Muscle layer of colon (tissue), 2 donors: ENCODE data around the gene IFT57.

Experiments used
- H3K27ac ChIP-seq: one replicate; pipeline ENCODE4 v1.7.0; 2013; ENCODE audit warnings: low read depth, mild to moderate bottlenecking, low read length, moderate library complexity
- H3K27me3 ChIP-seq, 2 donors: one replicate each; pipeline ENCODE4 v1.7.0; 2013; ENCODE audit warnings: low read length in 2 of 2, mild to moderate bottlenecking in 2 of 2; ENCODE audit not compliant: insufficient read depth in 2 of 2, control insufficient read depth in 1 of 2
- H3K36me3 ChIP-seq: one replicate; pipeline ENCODE4 v1.7.0; 2013; ENCODE audit warnings: mild to moderate bottlenecking, low read length; ENCODE audit not compliant: insufficient read depth
- H3K4me1 ChIP-seq: one replicate; pipeline ENCODE4 v1.7.0; 2013; ENCODE audit warnings: mild to moderate bottlenecking, low read length; ENCODE audit not compliant: insufficient read depth
- H3K4me3 ChIP-seq, 2 donors: one replicate each; pipeline ENCODE4 v1.7.0; 2013; ENCODE audit warnings: low read length in 2 of 2, low read depth in 1 of 2, mild to moderate bottlenecking in 1 of 2, moderate library complexity in 1 of 2
- H3K9ac ChIP-seq: one replicate; pipeline ENCODE4 v1.7.0; 2013; ENCODE audit warnings: low read length
- H3K9me3 ChIP-seq: one replicate; pipeline ENCODE4 v1.7.0; 2013; ENCODE audit warnings: mild to moderate bottlenecking, low read length
- donor health status: abdominal sarcoma.
- donor health status: Adenocarcinoma of cecum.

IFT57 gene

GRCh38 chr3:108241146-108241545 is 18.9 kb upstream of the IFT57 start:
- H3K4me1 ChIP-seq: no peaks in the 10 kb centered on the region

GRCh38 chr3:108239082-108239481 is 16.9 kb upstream of the IFT57 start:
- no peak overlapping the region for H3K27ac ChIP-seq
- H3K4me3 ChIP-seq: no peak overlapping the region
- no peaks in the 10 kb centered on the region for H3K27me3 ChIP-seq
- no peaks in the 10 kb centered on the region for H3K4me1 ChIP-seq
- no peaks in the 10 kb centered on the region for H3K36me3 ChIP-seq
- no peaks in the 10 kb centered on the region for H3K9me3 ChIP-seq
- H3K9ac ChIP-seq: no peak overlapping the region

More at GRCh38 chr3:108241146-108241545, 18.9 kb upstream of the IFT57 start:
- H3K27me3 ChIP-seq: no peaks in the 10 kb centered on the region
- no peak overlapping the region for H3K9ac ChIP-seq
- H3K27ac ChIP-seq: no peak overlapping the region
- no peaks in the 10 kb centered on the region for H3K36me3 ChIP-seq
- no peak overlapping the region for H3K4me3 ChIP-seq
- H3K9me3 ChIP-seq: no peaks in the 10 kb centered on the region

GRCh38 chr3:108235290-108235689 is 13.1 kb upstream of the IFT57 start:
- H3K4me3 ChIP-seq: no peak overlapping the region
- no peaks in the 10 kb centered on the region for H3K36me3 ChIP-seq
- H3K4me1 ChIP-seq: no peaks in the 10 kb centered on the region
- H3K27me3 ChIP-seq: no peaks in the 10 kb centered on the region
- H3K9ac ChIP-seq: no peak overlapping the region
- H3K9me3 ChIP-seq: no peaks in the 10 kb centered on the region
- no peak overlapping the region for H3K27ac ChIP-seq

GRCh38 chr3:108234387-108234957 is 12.2 kb upstream of the IFT57 start:
- Histone ChIP-seq H3K27ac (no peak overlapping the region), H3K36me3 (no peaks in the 10 kb centered on the region), H3K9me3 (no peaks in the 10 kb centered on the region), H3K9ac (no peak overlapping the region), H3K4me1 (no peaks in the 10 kb centered on the region), H3K27me3 (no peaks in the 10 kb centered on the region), H3K4me3 (no peak overlapping the region)

- Histone ChIP-seq H3K36me3 (no peaks in the 10 kb centered on the region), H3K27me3 (no peaks in the 10 kb centered on the region), H3K27ac (no peak overlapping the region), H3K9me3 (no peaks in the 10 kb centered on the region), H3K4me1 (peaks cover 8% of the 10 kb centered on the region), H3K4me3 (no peak overlapping the region), H3K9ac (no peak overlapping the region)
These were observed 6.1 kb upstream of the IFT57 start for GRCh38 chr3:108228286-108228685.

GRCh38 chr3:108227131-108227530 is 4.9 kb upstream of the IFT57 start:
- H3K27ac ChIP-seq: no peak overlapping the region
- H3K4me1 ChIP-seq: peaks cover 12% of the 10 kb centered on the region
- no peaks in the 10 kb centered on the region for H3K36me3 ChIP-seq
- H3K27me3 ChIP-seq: no peaks in the 10 kb centered on the region
- no peak overlapping the region for H3K4me3 ChIP-seq
- no peak overlapping the region for H3K9ac ChIP-seq
- H3K9me3 ChIP-seq: no peaks in the 10 kb centered on the region

GRCh38 chr3:108225221-108225620 is 3.0 kb upstream of the IFT57 start:
- H3K4me1 ChIP-seq: peaks cover 25% of the 10 kb centered on the region
- H3K27me3 ChIP-seq: no peaks in the 10 kb centered on the region
- H3K36me3 ChIP-seq: no peaks in the 10 kb centered on the region
- no peak overlapping the region for H3K27ac ChIP-seq
- H3K4me3 ChIP-seq: no peak overlapping the region
- no peak overlapping the region for H3K9ac ChIP-seq
- no peaks in the 10 kb centered on the region for H3K9me3 ChIP-seq

- H3K27me3 ChIP-seq: no peaks in the 10 kb centered on the region
These were observed 1.7 kb upstream of the IFT57 start for GRCh38 chr3:108223928-108224327.

GRCh38 chr3:108222853-108223565 is 785 bp upstream of the IFT57 start:
- Histone ChIP-seq H3K27ac (peak overlapping the region; percentile 71), H3K27me3 (no peaks in the 10 kb centered on the region), H3K9me3 (no peaks in the 10 kb centered on the region), H3K4me3 (peak overlapping the region; percentile 56 to 88), H3K4me1 (peaks cover 34% of the 10 kb centered on the region), H3K9ac (peak overlapping the region; percentile 54), H3K36me3 (no peaks in the 10 kb centered on the region)

More at GRCh38 chr3:108223928-108224327, 1.7 kb upstream of the IFT57 start:
- Histone ChIP-seq H3K4me1 (peaks cover 34% of the 10 kb centered on the region), H3K4me3 (no peak overlapping the region), H3K27ac (no peak overlapping the region), H3K36me3 (no peaks in the 10 kb centered on the region), H3K9me3 (no peaks in the 10 kb centered on the region), H3K9ac (no peak overlapping the region)

- H3K9me3 ChIP-seq: no peaks in the 10 kb centered on the region
- peak overlapping the region; percentile 25 to 88 for H3K4me3 ChIP-seq
- peaks cover 34% of the 10 kb centered on the region for H3K4me1 ChIP-seq
- peak overlapping the region; percentile 85 for H3K9ac ChIP-seq
- H3K27me3 ChIP-seq: no peaks in the 10 kb centered on the region
- H3K27ac ChIP-seq: peak overlapping the region; percentile 79
- no peaks in the 10 kb centered on the region for H3K36me3 ChIP-seq
These were observed 831 bp downstream of the IFT57 start for GRCh38 chr3:108221393-108221792.

- Histone ChIP-seq H3K27me3 (no peaks in the 10 kb centered on the region), H3K4me1 (peaks cover 34% of the 10 kb centered on the region), H3K9ac (no peak overlapping the region), H3K36me3 (no peaks in the 10 kb centered on the region), H3K9me3 (no peaks in the 10 kb centered on the region), H3K27ac (no peak overlapping the region), H3K4me3 (no peak overlapping the region)
These were observed 2.9 kb downstream of the IFT57 start for GRCh38 chr3:108219336-108219735.

GRCh38 chr3:108218811-108219210 is 3.4 kb downstream of the IFT57 start:
- H3K4me3 ChIP-seq: no peak overlapping the region
- no peak overlapping the region for H3K27ac ChIP-seq
- H3K4me1 ChIP-seq: peaks cover 29% of the 10 kb centered on the region
- no peaks in the 10 kb centered on the region for H3K36me3 ChIP-seq
- H3K9me3 ChIP-seq: no peaks in the 10 kb centered on the region
- H3K27me3 ChIP-seq: no peaks in the 10 kb centered on the region
- H3K9ac ChIP-seq: no peak overlapping the region
